ENCODE results near the gene ID2.

Gene ID2

GRCh38 chr2:8670580-8670979, 11.3 kb upstream of the ID2 start:
- no peak for DNase-seq (ENCODE audit: low spot score)

DNA sequence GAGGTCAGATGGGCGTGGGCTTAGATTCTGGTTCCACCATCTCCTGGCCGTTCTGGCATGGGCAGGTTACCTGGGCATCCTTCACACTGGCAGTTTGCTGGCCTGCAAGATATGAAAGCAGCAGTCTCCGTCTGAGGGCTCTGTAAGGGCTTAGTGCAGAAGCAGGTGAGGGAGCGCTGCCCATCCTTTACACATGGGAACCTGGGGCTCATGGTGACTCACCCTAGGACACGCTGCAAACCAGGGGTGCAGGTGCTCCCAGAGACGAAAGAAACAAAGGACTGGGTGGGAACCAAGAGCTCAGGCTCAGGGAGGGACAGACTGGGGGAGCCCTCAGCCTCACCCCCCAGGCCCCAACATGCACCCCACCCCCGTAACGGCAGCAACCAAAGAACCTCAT, 10.7 kb upstream of the ID2 start:
- DNase-seq (ENCODE audit: low spot score), result no peak

- no peak for DNase-seq (ENCODE audit: low spot score)
Measured at GRCh38 chr2:8671802-8672201, 10.1 kb upstream of the ID2 start.

DNA sequence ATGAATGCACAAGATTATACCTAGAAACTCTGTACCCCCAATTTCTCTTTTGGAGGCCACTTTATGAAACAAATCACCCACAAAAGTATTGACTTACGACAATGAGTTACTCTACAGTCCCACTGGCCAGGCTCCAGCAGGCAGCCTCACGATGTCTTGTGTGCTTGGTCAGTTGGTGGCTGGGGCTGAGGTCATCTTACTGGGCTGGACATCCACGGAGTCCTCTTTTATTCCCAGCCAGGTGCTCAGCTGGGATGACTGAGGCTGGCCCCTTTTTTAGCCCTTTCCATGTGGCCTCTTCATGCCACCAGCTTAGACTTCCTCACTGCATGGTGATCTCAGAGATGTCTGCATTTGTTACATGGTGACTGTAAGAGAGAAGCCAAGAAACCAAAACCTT, 8.9 kb upstream of the ID2 start:
- DNase-seq (ENCODE audit: low spot score), result no peak

GRCh38 chr2:8673381-8673780, 8.5 kb upstream of the ID2 start:
- DNase-seq (ENCODE audit: low spot score), result no peak

GRCh38 chr2:8674420-8675009, 7.3 kb upstream of the ID2 start:
- no peak for DNase-seq (ENCODE audit: low spot score)

DNA sequence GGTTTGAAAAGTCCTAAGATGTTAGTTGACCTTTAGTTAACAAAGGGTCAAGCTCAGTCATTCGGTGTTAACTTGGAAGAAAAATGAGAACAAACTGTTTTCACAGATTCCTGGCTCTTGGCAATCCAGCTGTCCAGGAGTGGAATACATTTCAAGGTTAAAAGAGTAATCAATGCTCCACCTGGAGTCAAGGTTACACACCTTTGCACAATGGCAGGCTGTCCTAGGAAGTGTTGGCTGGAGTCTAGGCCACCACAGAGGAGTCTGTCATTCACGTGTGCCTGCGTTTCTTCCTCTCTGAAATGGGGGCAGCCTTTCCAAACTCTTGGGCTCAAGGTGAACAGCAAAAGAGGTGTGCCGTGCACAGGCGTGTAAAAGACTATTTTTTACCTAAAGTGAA, 6.3 kb upstream of the ID2 start:
- DNase-seq (ENCODE audit: low spot score), result no peak

- no peak for DNase-seq (ENCODE audit: low spot score)
Measured at GRCh38 chr2:8676191-8676920, 5.5 kb upstream of the ID2 start.

DNA sequence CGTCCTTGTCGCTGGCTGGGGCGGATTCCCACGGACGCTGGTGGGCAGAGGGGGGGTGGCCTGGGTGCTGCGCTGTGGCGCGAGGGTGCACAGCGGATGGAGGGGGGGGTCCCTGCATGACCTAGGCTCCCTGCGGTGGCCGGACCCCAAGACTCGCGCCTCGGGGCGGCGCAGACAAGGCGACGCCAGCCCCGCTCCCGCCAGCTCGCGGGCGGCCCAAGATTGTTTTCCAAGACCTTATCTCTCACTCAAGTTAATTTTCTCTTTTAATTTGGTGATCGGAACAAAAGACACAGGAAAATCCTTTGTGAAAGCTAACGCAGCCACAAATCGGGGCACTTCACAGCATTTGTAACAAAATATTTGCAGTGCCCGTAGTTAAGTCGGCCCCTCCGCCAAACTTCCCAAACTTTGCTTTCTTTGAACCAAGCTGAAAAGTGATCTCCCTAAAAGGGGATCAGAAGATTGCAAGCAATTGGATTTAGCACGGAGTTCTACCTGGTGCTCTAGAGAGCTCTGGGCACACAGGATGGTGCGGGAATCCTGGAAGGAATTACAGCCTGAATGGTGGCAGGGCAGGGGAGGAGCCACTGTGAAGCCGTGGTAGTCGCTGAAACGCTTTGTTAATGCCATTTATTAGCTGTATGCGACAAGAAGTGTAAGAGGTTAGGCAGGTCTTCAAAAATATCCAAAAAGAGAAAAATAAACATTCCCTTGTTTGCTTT, 4.8 kb upstream of the ID2 start:
- DNase-seq (ENCODE audit: low spot score), result no peak

DNA sequence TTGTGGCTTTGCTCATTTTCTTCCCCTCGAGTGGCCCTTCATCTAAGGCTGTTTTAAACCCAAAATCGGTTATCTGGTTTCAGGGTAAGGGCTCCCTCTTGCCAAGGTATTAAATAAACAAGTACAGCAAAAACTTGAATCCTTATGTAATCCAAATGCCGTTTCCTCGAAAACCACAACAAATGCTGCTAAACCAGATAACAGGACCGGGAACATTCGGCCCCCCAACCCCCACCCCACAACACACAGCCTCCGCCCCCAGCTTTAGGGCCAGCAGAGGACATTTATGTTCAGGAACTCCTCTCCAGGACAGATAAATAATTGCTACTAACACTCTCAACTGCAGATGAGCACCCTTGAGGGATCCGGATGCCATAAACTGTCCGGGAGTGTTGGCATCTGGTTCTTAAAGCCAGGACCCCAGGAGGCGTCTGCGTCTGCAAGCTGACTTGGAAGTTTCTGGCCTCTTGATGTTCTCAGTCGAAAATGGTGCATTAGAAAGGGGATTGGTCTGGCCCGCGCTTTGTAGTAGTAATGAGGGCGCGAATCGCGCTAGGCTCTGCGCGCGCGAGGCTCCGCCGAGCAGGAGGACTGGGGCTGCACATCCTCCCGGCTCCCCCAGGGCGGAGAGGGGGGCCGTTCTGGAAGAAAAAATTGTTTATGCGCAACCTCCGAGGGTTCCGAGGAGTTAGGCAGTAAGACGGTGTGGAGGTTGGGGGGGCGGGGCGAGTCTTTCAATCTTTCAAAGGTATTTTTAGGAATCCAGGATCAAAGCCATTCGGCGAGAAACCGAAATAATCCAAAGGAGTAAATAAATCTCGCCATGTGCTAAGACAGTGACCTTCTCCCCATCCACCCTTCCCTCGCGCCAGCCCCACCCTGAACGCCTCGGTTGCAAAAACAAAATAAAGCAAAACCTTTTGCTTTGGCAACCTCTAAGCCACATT, 3.9 kb upstream of the ID2 start:
- DNase-seq (ENCODE audit: low spot score), result no peak

GRCh38 chr2:8678731-8679566, 2.9 kb upstream of the ID2 start:
- peak; percentile 83 for DNase-seq (ENCODE audit: low spot score)

GRCh38 chr2:8679567-8679826, 2.4 kb upstream of the ID2 start:
- DNase-seq (ENCODE audit: low spot score), result no peak

- DNase-seq (ENCODE audit: low spot score), result no peak
Measured at GRCh38 chr2:8679827-8680731, 1.8 kb upstream of the ID2 start.

GRCh38 chr2:8680822-8681760, 765 bp upstream of the ID2 start:
- peak; percentile 67 for DNase-seq (ENCODE audit: low spot score)

DNA sequence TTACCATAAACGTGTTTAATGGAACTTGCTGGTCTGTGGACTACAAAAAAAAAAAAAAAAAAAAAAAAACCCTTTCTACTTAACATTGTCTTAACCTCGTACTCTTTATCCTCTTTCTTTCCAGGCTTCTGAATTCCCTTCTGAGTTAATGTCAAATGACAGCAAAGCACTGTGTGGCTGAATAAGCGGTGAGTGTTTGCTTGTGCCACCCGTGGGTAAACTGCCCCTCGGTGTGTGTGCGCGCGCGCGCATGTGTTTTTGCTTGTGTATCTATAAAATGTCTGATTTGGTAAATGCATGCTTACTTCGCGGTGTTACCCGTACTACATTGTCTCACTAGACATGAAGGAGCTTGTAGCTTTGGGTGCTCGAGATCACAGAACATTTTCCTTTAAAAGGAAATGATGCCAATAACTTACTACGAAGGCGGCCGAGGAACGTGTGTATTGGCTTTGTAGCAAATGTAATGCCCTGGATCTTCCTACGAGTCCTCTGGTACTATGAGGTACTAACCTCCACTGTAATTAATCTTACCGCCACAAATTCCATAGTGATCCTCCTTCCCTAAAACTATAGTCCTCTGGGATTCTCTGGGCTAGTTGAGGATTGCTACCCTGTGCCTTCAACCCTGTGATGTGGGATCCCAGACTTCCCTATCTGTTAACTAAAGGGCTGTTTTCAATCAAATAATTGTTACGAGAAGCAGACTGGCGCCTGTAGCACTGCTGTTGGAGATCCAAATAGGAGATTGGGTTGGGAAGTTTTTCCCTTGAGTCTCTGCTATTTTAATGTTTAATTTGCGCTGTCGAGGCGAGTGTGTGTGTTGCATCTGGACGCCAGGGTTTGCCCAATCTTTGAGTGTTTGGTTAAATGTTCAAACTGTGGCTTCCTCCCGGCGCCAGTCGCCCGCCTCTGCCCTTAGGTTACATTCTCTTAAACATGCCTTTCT, 1.1 kb downstream of the ID2 start:
- DNase-seq (ENCODE audit: low spot score), result no peak

GRCh38 chr2:8684540-8684877, 2.7 kb downstream of the ID2 start:
- no peak for DNase-seq (ENCODE audit: low spot score)

DNA sequence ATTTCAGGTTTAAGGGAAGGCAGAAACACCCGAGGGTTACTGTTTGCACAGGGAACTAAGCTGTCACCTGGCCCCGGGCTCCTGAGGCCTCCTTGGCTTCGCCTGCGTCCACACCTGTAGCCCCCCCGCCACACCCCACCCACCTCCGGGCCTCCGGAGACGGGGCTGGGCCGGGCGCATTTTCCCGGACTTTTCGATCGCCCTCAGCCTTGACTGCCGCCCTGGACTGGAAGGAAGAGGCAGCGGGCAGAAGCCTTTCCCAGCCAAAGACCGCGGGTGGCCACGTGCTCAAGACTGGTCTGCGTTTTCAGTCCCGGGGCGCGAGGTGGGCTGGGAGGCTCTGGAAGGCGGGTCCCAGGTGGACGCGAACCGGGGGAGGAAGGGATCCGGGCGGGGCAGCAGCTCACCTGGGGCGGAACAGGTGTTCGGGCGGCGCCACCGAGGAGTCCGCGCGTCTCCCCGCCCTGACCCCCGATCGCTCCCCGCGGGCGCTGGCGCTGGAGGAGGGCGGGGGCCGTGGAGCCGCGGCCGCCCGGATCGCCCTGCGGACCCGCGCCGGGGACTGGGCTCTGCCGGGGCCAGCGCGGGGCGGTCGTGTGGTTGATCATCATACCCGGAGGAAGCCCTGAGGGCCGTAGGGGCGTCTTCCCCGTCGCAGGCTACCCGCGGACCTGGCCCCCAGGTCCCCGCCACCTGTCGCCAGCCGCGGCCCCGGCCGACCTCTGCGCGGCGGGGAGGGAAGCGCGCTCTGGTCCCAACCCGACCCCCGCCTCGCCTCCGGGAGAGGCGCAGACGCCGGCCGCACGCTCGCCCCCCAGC, 3.2 kb downstream of the ID2 start:
- peak; percentile 29 for DNase-seq (ENCODE audit: low spot score)

All from germinal center (tissue), 1 donor.